Ovary (tissue), 9 donors: Measurements from ENCODE around the gene GFRA1. TPM values are rescaled to one million over a fixed set of nuclear protein-coding genes. Genes with fewer than 3 reads are reported as not detected.

Source experiments
- DNase-seq, 5 donors: peaks; one replicate each; pipeline ENCODE4 v3.0.0-alpha.2; 2019 to 2020
- H3K27ac ChIP-seq, 2 donors: fragments of 200-600 bp; one replicate each; pipeline versions ENCODE4 v1.5.1 to v1.8.0; 2019 to 2022
- H3K27me3 ChIP-seq: fragments of 200-600 bp; one replicate; pipeline ENCODE4 v1.8.0; 2022
- H3K36me3 ChIP-seq: fragments of 200-600 bp; sonication (generic); one replicate; pipeline ENCODE4 v1.5.1; 2019
- H3K4me1 ChIP-seq: one replicate; pipeline ENCODE4 v1.8.1; 2013; ENCODE audit warnings: mild to moderate bottlenecking, moderate library complexity; ENCODE audit not compliant: insufficient read depth
- H3K4me3 ChIP-seq: fragments of 200-600 bp; sonication (generic); one replicate; pipeline ENCODE4 v1.5.1; 2017
- H3K9me3 ChIP-seq, 2 donors: fragments of 200-600 bp in 1 of 2; sonication (generic) in 1 of 2; one replicate each; pipeline versions ENCODE4 v1.5.1 to v1.8.1; 2013 to 2019; ENCODE audit warnings: mild to moderate bottlenecking in 1 of 2, moderate library complexity in 1 of 2
- CTCF ChIP-seq, 3 donors: fragments of 450-650 bp in 2 of 3; fragments of 200-600 bp in 1 of 3; IDR thresholded peaks; one replicate each; pipeline versions ENCODE4 v1.5.1 to v1.8.0; 2016 to 2022; ENCODE audit warnings: antibody characterized with exemption in 3 of 3, mild to moderate bottlenecking in 1 of 3
- EP300 ChIP-seq: sonication (generic); formaldehyde crosslinking; IDR thresholded peaks from one replicate; pipeline ENCODE4 v1.6.1; 2017; ENCODE audit warnings: antibody characterized with exemption
- POLR2A ChIP-seq: fragments of 450-650 bp; IDR thresholded peaks from one replicate; pipeline ENCODE4 v1.6.1; 2017; ENCODE audit warnings: antibody characterized with exemption, mild to moderate bottlenecking, moderate library complexity
- WGBS, 3 donors: extraction: QIAGEN DNeasy Blood & Tissue Kit in 1 of 3; methylation state at CpG; one replicate each; pipeline versions ENCODE4 v1.1.5 to v1.1.7; 2013 to 2017; 5-methylcytosine and 5-hydroxymethylcytosine counted together
- intact Hi-C, 4 donors: fragments of 100-400 bp; cut with DNase I; formaldehyde crosslinking; loops; one replicate each; pipeline versions ENCODE4 v1.11.0 to v1.15.1; 2022 to 2023
- polyA plus RNA-seq, 2 donors: library from polyadenylated mRNA; stranded (reverse); fragments of 200-250 nt in 1 of 2; fragments of 350-450 nt in 1 of 2; fragmentation: Illumina TruSeq in 1 of 2; extraction: RNeasy Lipid Tissue Mini Kit (QIAGEN cat#74804) in 1 of 2; gene quantifications; one replicate each; pipeline ENCODE4 v1.2.3, GENCODE V29; 2013 to 2014
- total RNA-seq, 7 donors: library from RNA; depleted of rRNA in 2 of 7; stranded (reverse); fragments of >200 nt in 2 of 7; fragmentation: NEBNext Ultra II Directional in 3 of 7; extraction: Animal tissue kit (Norgen Biotek cat#: 25700) in 3 of 7; gene quantifications; one replicate each; pipeline versions ENCODE4 v1.1.0 to v1.2.4, GENCODE V29; 2016 to 2023
- donor health status: DM: no; HTN: no; CAD: no; lungs with moderate emphysema.
- donor health status: DM: no; HTN: no; CAD: no.
- donor health status: Bipolar disorder and iron deficiency.
- donor health status: DM: yes; HTN: yes; CAD: no.
- donor health status: DM: no; HTN: no; CAD: no.
- donor health status: DM: yes; HTN: yes; CAD: no.

The GFRA1 gene
- total and polyA plus RNA-seq, 9 donors, result 3.1 to 28.4 (median 11.8) TPM

- no peaks in the 10 kb centered on the region for H3K27me3 ChIP-seq
- H3K27ac ChIP-seq, result no peak overlapping the region
- no peak overlapping the region for H3K4me3 ChIP-seq
- no peak for TF ChIP-seq CTCF (IDR thresholded peaks at IDR 0.05)
- TF ChIP-seq EP300, result no peak
- TF ChIP-seq POLR2A, result no peak
- intact Hi-C loops, result no loop called here
- H3K4me1 ChIP-seq, result no peaks in the 10 kb centered on the region
- DNase-seq, result no peak
- 85 to 93% (median 91%) methylated on average over 3 of the region's 3 CpGs for WGBS, 3 donors
- no peaks in the 10 kb centered on the region for H3K36me3 ChIP-seq
- H3K9me3 ChIP-seq, result no peaks in the 10 kb centered on the region
These were observed 52.0 kb downstream of the GFRA1 start for GRCh38 chr10:116221053-116221452.

GRCh38 chr10:116216676-116217075 is 56.3 kb downstream of the GFRA1 start:
- intact Hi-C loops, result no loop called here
- TF ChIP-seq POLR2A (no peak), EP300 (no peak)
- 89 to 92% (median 90%) methylated on average over 3 of the region's 3 CpGs for WGBS, 3 donors

GRCh38 chr10:116215651-116216050 is 57.4 kb downstream of the GFRA1 start:
- H3K4me3 ChIP-seq, result no peak overlapping the region
- no peaks in the 10 kb centered on the region for H3K9me3 ChIP-seq
- WGBS, 3 donors, result 68 to 72% (median 69%) methylated on average over 5 of the region's 5 CpGs
- no peaks in the 10 kb centered on the region for H3K27me3 ChIP-seq
- H3K27ac ChIP-seq, result no peak overlapping the region
- no peaks in the 10 kb centered on the region for H3K4me1 ChIP-seq
- no peaks in the 10 kb centered on the region for H3K36me3 ChIP-seq
- TF ChIP-seq POLR2A (no peak), CTCF (IDR thresholded peaks at IDR 0.05) (no peak), EP300 (no peak)
- DNase-seq, result no peak
- intact Hi-C loops, result no loop called here

More at GRCh38 chr10:116216676-116217075, 56.3 kb downstream of the GFRA1 start:
- DNase-seq, result no peak
- Histone ChIP-seq H3K36me3 (no peaks in the 10 kb centered on the region), H3K9me3 (no peaks in the 10 kb centered on the region), H3K4me1 (no peaks in the 10 kb centered on the region), H3K4me3 (no peak overlapping the region), H3K27ac (no peak overlapping the region), H3K27me3 (no peaks in the 10 kb centered on the region)

GRCh38 chr10:116211682-116212081 is 61.3 kb downstream of the GFRA1 start:
- TF ChIP-seq CTCF (IDR thresholded peaks at IDR 0.05) (no peak), POLR2A (no peak), EP300 (no peak)
- 4 to 9% (median 9%) methylated on average over 1 of the region's 1 CpG for WGBS, 3 donors
- H3K27me3 ChIP-seq, result no peaks in the 10 kb centered on the region
- no peaks in the 10 kb centered on the region for H3K4me1 ChIP-seq
- no peak overlapping the region for H3K27ac ChIP-seq
- no peak for DNase-seq
- no peaks in the 10 kb centered on the region for H3K36me3 ChIP-seq
- H3K9me3 ChIP-seq, result no peaks in the 10 kb centered on the region
- intact Hi-C loops, result no loop called here
- H3K4me3 ChIP-seq, result no peak overlapping the region

GRCh38 chr10:116210588-116211346 is 62.2 kb downstream of the GFRA1 start:
- Histone ChIP-seq H3K36me3 (no peaks in the 10 kb centered on the region), H3K4me3 (no peak overlapping the region), H3K4me1 (no peaks in the 10 kb centered on the region), H3K9me3 (no peaks in the 10 kb centered on the region), H3K27me3 (no peaks in the 10 kb centered on the region), H3K27ac (no peak overlapping the region)
- intact Hi-C loops, result no loop called here
- no peak for DNase-seq
- TF ChIP-seq EP300, result no peak
- no peak for TF ChIP-seq CTCF (IDR thresholded peaks at IDR 0.05)
- TF ChIP-seq POLR2A, result no peak
- WGBS, 3 donors, result 52 to 63% (median 55%) methylated on average over 7 of the region's 7 CpGs
